Uterus (tissue), 4 donors: ENCODE data around the gene RNF113A. TPM values are rescaled to one million over a fixed set of nuclear protein-coding genes. Genes with fewer than 3 reads are reported as not detected.
"Not testable (repeated sequence)": the region's sequence is repeated elsewhere in the genome, so short reads cannot be mapped to it uniquely, and the experiment has no call there.

ENCODE experiments used
- DNase-seq, 2 donors: peaks; one replicate each; pipeline ENCODE4 v3.0.0-alpha.2; 2019 to 2020
- H3K27ac ChIP-seq, 2 donors: fragments of 200-600 bp; sonication (generic); 1 replicate in 1 of 2; 2 replicates in 1 of 2; pipeline ENCODE4 v1.5.1; 2016 to 2018
- H3K27me3 ChIP-seq, 2 donors: fragments of 200-600 bp; sonication (generic); one replicate each; pipeline ENCODE4 v1.5.1; 2018 to 2019; ENCODE audit warnings: control low read depth in 1 of 2
- H3K36me3 ChIP-seq, 2 donors: fragments of 200-600 bp; sonication (generic); one replicate each; pipeline ENCODE4 v1.5.1; 2019; ENCODE audit warnings: control low read depth in 1 of 2
- H3K4me1 ChIP-seq, 2 donors: fragments of 200-600 bp; sonication (generic); one replicate each; pipeline ENCODE4 v1.5.1; 2018 to 2019; ENCODE audit warnings: control low read depth in 1 of 2
- H3K4me3 ChIP-seq, 2 donors: fragments of 200-600 bp; sonication (generic); 1 replicate in 1 of 2; 2 replicates in 1 of 2; pipeline ENCODE4 v1.5.1; 2018 to 2019; ENCODE audit warnings: mild to moderate bottlenecking in 1 of 2
- H3K9me3 ChIP-seq, 2 donors: fragments of 200-600 bp; sonication (generic); one replicate each; pipeline ENCODE4 v1.5.1; 2019; ENCODE audit warnings: control low read depth in 1 of 2
- POLR2A ChIP-seq, 2 donors: fragments of 450-650 bp; IDR thresholded peaks; one replicate each; pipeline ENCODE4 v1.6.1; 2016; ENCODE audit warnings: antibody characterized with exemption in 2 of 2, mild to moderate bottlenecking in 1 of 2, moderate library complexity in 1 of 2
- intact Hi-C: fragments of 100-400 bp; cut with DNase I; formaldehyde crosslinking; loops from one replicate; pipeline ENCODE4 v1.15.1; 2023; ENCODE audit warnings: low total_unique reads
- total RNA-seq, 4 donors: library from RNA; depleted of rRNA in 3 of 4; stranded (reverse); fragments of >200 nt in 3 of 4; gene quantifications; one replicate each; pipeline versions ENCODE4 v1.1.0 to v1.2.4, GENCODE V29; 2014 to 2023
- TF ChIP-seq, protein P1 (sequence below), 4 experiments: fragments of 200-600 bp in 2 of 4; fragments of 450-650 bp in 2 of 4; sonication (generic) in 2 of 4; IDR thresholded peaks; one replicate each; pipeline ENCODE4 v1.5.1; 2016 to 2019; ENCODE audit warnings: antibody characterized with exemption in 4 of 4, mild to moderate bottlenecking in 2 of 4, moderate library complexity in 1 of 4
- donor health status: DM: yes; HTN: yes; CAD: no.

RNF113A gene
- total RNA-seq, 4 donors from 2014 or later: 6.2 to 15.1 (median 9.8) TPM

DNA sequence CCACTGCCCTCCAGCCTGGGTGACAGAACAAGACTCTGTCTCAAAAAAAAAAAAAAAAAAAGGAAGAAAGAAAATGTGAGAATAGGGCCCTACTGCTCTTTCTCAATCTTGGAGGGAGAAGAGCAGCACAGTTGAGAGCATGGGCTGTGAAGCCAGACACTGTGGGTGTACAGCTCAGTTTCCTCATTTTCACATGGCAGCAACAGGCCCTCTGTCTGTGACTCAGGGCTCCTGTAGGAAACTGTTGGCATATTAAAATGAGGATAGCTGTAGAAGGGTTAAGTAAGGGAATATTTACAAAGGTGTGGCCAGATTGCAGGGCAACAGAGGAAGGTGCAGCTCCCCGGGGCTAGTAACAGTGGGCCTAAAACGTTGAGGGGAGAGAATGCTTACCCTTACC is 27.6 kb upstream of the RNF113A start:
- Histone ChIP-seq H3K27ac (no peak overlapping the region), H3K36me3 (no peaks in the 10 kb centered on the region), H3K27me3 (no peaks in the 10 kb centered on the region), H3K4me1 (no peaks in the 10 kb centered on the region), H3K9me3 (no peaks in the 10 kb centered on the region), H3K4me3 (no peak overlapping the region)
- TF ChIP-seq, protein P1, sequence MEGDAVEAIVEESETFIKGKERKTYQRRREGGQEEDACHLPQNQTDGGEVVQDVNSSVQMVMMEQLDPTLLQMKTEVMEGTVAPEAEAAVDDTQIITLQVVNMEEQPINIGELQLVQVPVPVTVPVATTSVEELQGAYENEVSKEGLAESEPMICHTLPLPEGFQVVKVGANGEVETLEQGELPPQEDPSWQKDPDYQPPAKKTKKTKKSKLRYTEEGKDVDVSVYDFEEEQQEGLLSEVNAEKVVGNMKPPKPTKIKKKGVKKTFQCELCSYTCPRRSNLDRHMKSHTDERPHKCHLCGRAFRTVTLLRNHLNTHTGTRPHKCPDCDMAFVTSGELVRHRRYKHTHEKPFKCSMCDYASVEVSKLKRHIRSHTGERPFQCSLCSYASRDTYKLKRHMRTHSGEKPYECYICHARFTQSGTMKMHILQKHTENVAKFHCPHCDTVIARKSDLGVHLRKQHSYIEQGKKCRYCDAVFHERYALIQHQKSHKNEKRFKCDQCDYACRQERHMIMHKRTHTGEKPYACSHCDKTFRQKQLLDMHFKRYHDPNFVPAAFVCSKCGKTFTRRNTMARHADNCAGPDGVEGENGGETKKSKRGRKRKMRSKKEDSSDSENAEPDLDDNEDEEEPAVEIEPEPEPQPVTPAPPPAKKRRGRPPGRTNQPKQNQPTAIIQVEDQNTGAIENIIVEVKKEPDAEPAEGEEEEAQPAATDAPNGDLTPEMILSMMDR (IDR thresholded peaks at IDR 0.05): no peak
- no peak for TF ChIP-seq POLR2A (IDR thresholded peaks at IDR 0.05)
- intact Hi-C loops: no loop called here
- DNase-seq: no peak

DNA sequence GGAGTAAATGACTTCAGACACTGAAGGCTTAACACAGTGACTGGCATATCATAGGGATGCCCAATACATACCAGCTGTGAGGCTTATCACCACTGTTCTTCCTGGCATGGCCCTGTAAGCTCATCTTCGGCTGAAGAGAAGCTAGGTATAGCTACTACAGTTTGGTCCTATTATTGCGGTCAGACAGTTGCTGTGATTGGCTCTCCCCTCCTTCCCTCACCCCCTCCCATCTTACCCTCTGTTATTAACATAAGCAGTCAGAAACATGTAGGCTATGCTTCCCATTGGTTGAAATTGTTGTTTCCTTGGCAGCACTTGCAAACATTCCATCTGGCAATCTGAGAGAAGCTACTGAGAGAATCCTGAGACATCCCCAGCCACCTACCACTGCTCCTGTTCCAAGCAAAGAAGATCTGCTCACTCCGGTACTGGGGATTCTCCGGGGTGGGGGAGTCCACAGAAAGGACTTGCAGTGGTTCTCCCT is 24.4 kb upstream of the RNF113A start, which contains the start of gene AKAP14:
TSS of gene AKAP14 (plus strand) at position 51 of the 484 bp plus-strand sequence. CDS start 7,331 bp downstream, outside the sequence.
- Histone ChIP-seq H3K27ac (no peak within 1 kb of the TSS), H3K9me3 (no peaks in the 10 kb centered on the region), H3K27me3 (no peaks in the 10 kb centered on the region), H3K4me1 (no peaks in the 10 kb centered on the region), H3K4me3 (no peak within 1 kb of the TSS), H3K36me3 (no peaks in the 10 kb centered on the region)
- DNase-seq: no peak
- intact Hi-C loops: no loop called here
- TF ChIP-seq, protein P1 (IDR thresholded peaks at IDR 0.05): no peak
- TF ChIP-seq POLR2A (IDR thresholded peaks at IDR 0.05): no peak

DNA sequence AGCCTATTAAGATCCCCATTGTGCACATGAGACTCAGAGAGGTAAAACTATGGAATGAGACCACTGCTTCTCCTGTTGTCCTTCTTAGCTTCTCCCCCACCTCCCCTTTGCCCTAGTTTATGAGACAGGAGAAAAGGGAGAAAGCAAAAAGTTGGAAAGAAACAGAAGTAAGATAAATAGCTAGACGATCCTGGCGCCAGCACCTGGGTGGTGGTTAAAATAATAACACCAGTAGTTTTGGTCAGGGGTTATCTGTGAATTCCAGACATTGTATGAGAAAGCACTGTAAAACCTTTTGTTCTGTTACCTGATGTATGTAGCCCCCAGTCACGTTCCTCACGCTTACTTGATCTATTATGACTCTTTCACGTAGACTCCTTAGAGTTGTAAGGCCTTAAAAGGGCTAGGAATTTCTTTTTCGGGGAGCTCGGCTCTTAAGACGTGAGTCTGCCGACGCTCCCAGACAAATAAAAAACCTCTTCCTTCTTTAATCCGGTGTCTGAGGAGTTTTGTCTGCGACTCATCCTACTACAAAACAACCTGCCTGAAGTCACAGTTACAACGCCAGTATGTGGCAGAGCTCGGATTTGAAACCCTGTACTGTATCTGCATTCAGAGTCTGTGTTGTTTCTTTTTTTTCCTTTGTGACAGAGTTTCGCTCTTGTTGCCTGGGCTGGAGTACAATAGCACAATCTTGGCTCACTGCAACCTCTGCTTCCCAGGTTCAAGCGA is 20.6 kb upstream of the RNF113A start:
- H3K27me3 ChIP-seq, H3K9me3 ChIP-seq, intact Hi-C loops, H3K4me1 ChIP-seq, H3K4me3 ChIP-seq, H3K27ac ChIP-seq, DNase-seq, H3K36me3 ChIP-seq: not testable (repeated sequence)

DNA sequence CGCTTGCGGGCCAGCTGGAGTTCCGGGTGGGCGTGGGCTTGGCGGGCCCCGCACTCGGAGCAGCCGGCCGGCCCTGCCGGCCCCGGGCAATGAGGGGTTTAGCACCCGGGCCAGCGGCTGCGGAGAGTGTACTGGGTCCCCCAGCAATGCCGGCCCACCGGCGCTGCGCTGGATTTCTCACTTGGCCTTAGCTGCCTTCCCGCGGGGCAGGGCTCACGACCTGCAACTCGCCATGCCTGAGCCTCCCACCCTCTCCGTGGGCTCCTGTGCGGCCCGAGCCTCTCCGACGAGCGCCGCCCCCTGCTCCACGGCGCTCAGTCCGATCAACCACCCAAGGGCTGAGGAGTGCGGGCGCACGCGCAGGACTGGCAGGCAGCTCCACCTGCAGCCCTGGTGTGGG is 19.1 kb upstream of the RNF113A start:
- DNase-seq, H3K27ac ChIP-seq, H3K9me3 ChIP-seq, H3K4me1 ChIP-seq, intact Hi-C loops, H3K27me3 ChIP-seq, H3K4me3 ChIP-seq, H3K36me3 ChIP-seq: not testable (repeated sequence)

DNA sequence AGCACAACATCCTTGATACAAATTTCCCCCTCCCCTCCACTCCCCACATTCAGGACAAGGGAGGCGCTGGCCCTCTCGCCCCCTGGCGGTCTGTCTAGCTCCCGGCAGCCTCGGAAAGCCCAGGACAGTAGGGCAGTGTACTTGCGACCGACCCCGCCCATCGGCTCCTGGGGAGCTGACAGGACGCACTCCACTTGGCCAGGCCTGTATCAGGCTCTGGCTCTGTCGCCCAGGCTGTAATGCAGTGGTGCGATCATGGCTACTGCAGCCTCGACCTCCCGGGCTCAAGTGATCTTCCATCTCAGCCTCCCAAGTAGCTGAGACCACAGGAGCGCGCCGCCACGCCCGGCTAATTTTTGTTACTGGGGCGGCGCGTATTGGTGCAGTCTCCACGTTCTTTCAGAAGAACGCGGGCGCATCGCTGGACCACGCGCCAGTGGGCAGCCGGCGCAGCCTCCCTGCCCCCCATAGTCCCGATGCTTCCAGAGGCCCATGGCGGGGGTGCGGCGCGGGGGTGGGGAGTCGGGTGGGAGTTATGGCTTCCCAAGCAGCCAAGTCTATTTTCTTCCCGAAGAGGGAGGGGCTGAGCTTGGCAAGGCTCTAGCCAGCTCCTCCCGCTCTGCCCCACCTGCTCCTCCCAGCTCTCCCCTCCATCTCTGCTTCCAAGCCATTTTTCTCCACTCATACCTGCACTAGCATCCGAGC is 16.3 kb upstream of the RNF113A start:
- Histone ChIP-seq H3K9me3 (no peaks in the 10 kb centered on the region), H3K4me1 (no peaks in the 10 kb centered on the region), H3K4me3 (peak overlapping the region in 1 of 2 donors; percentile 23), H3K36me3 (no peaks in the 10 kb centered on the region), H3K27ac (no peak overlapping the region), H3K27me3 (no peaks in the 10 kb centered on the region)
- TF ChIP-seq POLR2A (IDR thresholded peaks at IDR 0.05): no peak
- TF ChIP-seq, protein P1 (IDR thresholded peaks at IDR 0.05): peak in 3 of 4 experiments; percentile 7 to 28 (median 17)
- DNase-seq: peak; percentile 24 to 37
- intact Hi-C loops: no loop called here
